Fibroblast of pulmonary artery (primary cell): ENCODE data around the gene ABLIM2.

Experiments used
- DNase-seq: peaks from one replicate; pipeline ENCODE4 v3.0.0-alpha.2; 2010; ENCODE audit warnings: low read depth
- H3K4me3 ChIP-seq: replicated peaks from 2 replicates; pipeline ENCODE4 v1.5.1; 2011; ENCODE audit warnings: low read depth, mild to moderate bottlenecking, control low read depth, low read length, moderate library complexity
- CTCF ChIP-seq: IDR thresholded peaks from 2 replicates; pipeline ENCODE4 v1.5.1; 2011; ENCODE audit warnings: mild to moderate bottlenecking, control low read depth, low read length, inconsistent platforms; ENCODE audit errors: missing control alignments

The ABLIM2 gene

GRCh38 chr4:7960017-7960789 is 198.4 kb downstream of the ABLIM2 start:
- no peak overlapping the region for H3K4me3 ChIP-seq
- DNase-seq = no peak
- TF ChIP-seq CTCF = no peak

- no peak for TF ChIP-seq CTCF
- no peak overlapping the region for H3K4me3 ChIP-seq
- DNase-seq = no peak
Observed at GRCh38 chr4:7959078-7959477, 199.5 kb downstream of the ABLIM2 start.

GRCh38 chr4:7956934-7957656 is 201.5 kb downstream of the ABLIM2 start:
- H3K4me3 ChIP-seq = no peak overlapping the region
- no peak for TF ChIP-seq CTCF
- no peak for DNase-seq

- no peak overlapping the region for H3K4me3 ChIP-seq
- no peak for TF ChIP-seq CTCF
- DNase-seq = peak; percentile 75
Observed at GRCh38 chr4:7956270-7956808, 202.3 kb downstream of the ABLIM2 start.

GRCh38 chr4:7955393-7955792 is 203.2 kb downstream of the ABLIM2 start:
- TF ChIP-seq CTCF = no peak
- H3K4me3 ChIP-seq = no peak overlapping the region
- no peak for DNase-seq

- no peak overlapping the region for H3K4me3 ChIP-seq
- TF ChIP-seq CTCF = no peak
- DNase-seq = no peak
Observed at GRCh38 chr4:7952615-7953014, 206.0 kb downstream of the ABLIM2 start.
